ENCODE data around the gene ERC1.

ERC1 gene

GRCh38 chr12:1515428-1515827 lies 524.4 kb downstream of the ERC1 start:
- H3K4me1 ChIP-seq (ENCODE audit: control insufficient read depth, insufficient read depth, low read length) = no peaks in the 10 kb centered on the region; the same call in 1 of the 2 replicates
- no CpG with 5 or more reads among the region's 1 CpG for WGBS (ENCODE audit: insufficient coverage, insufficient read length)
- no peak overlapping the region for H3K4me3 ChIP-seq (ENCODE audit: low read length)
- no peaks in the 10 kb centered on the region for H3K27me3 ChIP-seq (ENCODE audit: control insufficient read depth, insufficient read depth, low read length)
- H3K27ac ChIP-seq (ENCODE audit: low read length) = no peak overlapping the region
- no peak for DNase-seq (ENCODE audit: low read depth, low spot score)
- H3K36me3 ChIP-seq (ENCODE audit: control insufficient read depth, insufficient read depth, low read length) = no peaks in the 10 kb centered on the region
- H3K9me3 ChIP-seq (ENCODE audit: control insufficient read depth, insufficient read depth, low read length) = no peaks in the 10 kb centered on the region

GRCh38 chr12:1517007-1517406 lies 526.0 kb downstream of the ERC1 start:
- no CpG with 5 or more reads among the region's 2 CpGs for WGBS (ENCODE audit: insufficient coverage, insufficient read length)
- no peak overlapping the region for H3K27ac ChIP-seq (ENCODE audit: low read length)
- no peaks in the 10 kb centered on the region for H3K27me3 ChIP-seq (ENCODE audit: control insufficient read depth, insufficient read depth, low read length)
- no peaks in the 10 kb centered on the region for H3K36me3 ChIP-seq (ENCODE audit: control insufficient read depth, insufficient read depth, low read length)
- H3K4me3 ChIP-seq (ENCODE audit: low read length) = no peak overlapping the region
- H3K9me3 ChIP-seq (ENCODE audit: control insufficient read depth, insufficient read depth, low read length) = no peaks in the 10 kb centered on the region
- no peaks in the 10 kb centered on the region; the same call in 1 of the 2 replicates for H3K4me1 ChIP-seq (ENCODE audit: control insufficient read depth, insufficient read depth, low read length)
- no peak for DNase-seq (ENCODE audit: low read depth, low spot score)

- Histone ChIP-seq H3K4me1 (ENCODE audit: control insufficient read depth, insufficient read depth, low read length) (no peaks in the 10 kb centered on the region; the same call in 1 of the 2 replicates), H3K9me3 (ENCODE audit: control insufficient read depth, insufficient read depth, low read length) (no peaks in the 10 kb centered on the region), H3K36me3 (ENCODE audit: control insufficient read depth, insufficient read depth, low read length) (no peaks in the 10 kb centered on the region), H3K4me3 (ENCODE audit: low read length) (no peak overlapping the region), H3K27me3 (ENCODE audit: control insufficient read depth, insufficient read depth, low read length) (no peaks in the 10 kb centered on the region), H3K27ac (ENCODE audit: low read length) (no peak overlapping the region)
- DNase-seq (ENCODE audit: low read depth, low spot score) = no peak
- no CpG with 5 or more reads among the region's 8 CpGs for WGBS (ENCODE audit: insufficient coverage, insufficient read length)
These were observed 526.9 kb downstream of the ERC1 start for GRCh38 chr12:1517734-1518525.

- H3K4me3 ChIP-seq (ENCODE audit: low read length) = no peak overlapping the region
- no peaks in the 10 kb centered on the region for H3K9me3 ChIP-seq (ENCODE audit: control insufficient read depth, insufficient read depth, low read length)
- peaks cover 6% of the 10 kb centered on the region for H3K4me1 ChIP-seq (ENCODE audit: control insufficient read depth, insufficient read depth, low read length)
- no peaks in the 10 kb centered on the region for H3K36me3 ChIP-seq (ENCODE audit: control insufficient read depth, insufficient read depth, low read length)
- no peaks in the 10 kb centered on the region for H3K27me3 ChIP-seq (ENCODE audit: control insufficient read depth, insufficient read depth, low read length)
- no peak for DNase-seq (ENCODE audit: low read depth, low spot score)
- no CpG with 5 or more reads among the region's 29 CpGs for WGBS (ENCODE audit: insufficient coverage, insufficient read length)
- no peak overlapping the region for H3K27ac ChIP-seq (ENCODE audit: low read length)
These were observed 527.8 kb downstream of the ERC1 start for GRCh38 chr12:1518591-1519516.

GRCh38 chr12:1519642-1520041 lies 528.6 kb downstream of the ERC1 start:
- H3K9me3 ChIP-seq (ENCODE audit: control insufficient read depth, insufficient read depth, low read length) = no peaks in the 10 kb centered on the region
- no peak overlapping the region for H3K4me3 ChIP-seq (ENCODE audit: low read length)
- peaks cover 10% of the 10 kb centered on the region for H3K4me1 ChIP-seq (ENCODE audit: control insufficient read depth, insufficient read depth, low read length)
- no CpG with 5 or more reads among the region's 5 CpGs for WGBS (ENCODE audit: insufficient coverage, insufficient read length)
- H3K27ac ChIP-seq (ENCODE audit: low read length) = no peak overlapping the region
- DNase-seq (ENCODE audit: low read depth, low spot score) = no peak
- no peaks in the 10 kb centered on the region for H3K36me3 ChIP-seq (ENCODE audit: control insufficient read depth, insufficient read depth, low read length)
- H3K27me3 ChIP-seq (ENCODE audit: control insufficient read depth, insufficient read depth, low read length) = no peaks in the 10 kb centered on the region

GRCh38 chr12:1523046-1523445 lies 532.0 kb downstream of the ERC1 start:
- Histone ChIP-seq H3K4me3 (ENCODE audit: low read length) (no peak overlapping the region), H3K36me3 (ENCODE audit: control insufficient read depth, insufficient read depth, low read length) (no peaks in the 10 kb centered on the region), H3K27me3 (ENCODE audit: control insufficient read depth, insufficient read depth, low read length) (no peaks in the 10 kb centered on the region; the same call in 1 of the 2 replicates), H3K4me1 (ENCODE audit: control insufficient read depth, insufficient read depth, low read length) (peaks cover 10% of the 10 kb centered on the region), H3K9me3 (ENCODE audit: control insufficient read depth, insufficient read depth, low read length) (no peaks in the 10 kb centered on the region), H3K27ac (ENCODE audit: low read length) (no peak overlapping the region)
- DNase-seq (ENCODE audit: low read depth, low spot score) = no peak
- no CpG with 5 or more reads among the region's 8 CpGs for WGBS (ENCODE audit: insufficient coverage, insufficient read length)

- Histone ChIP-seq H3K4me3 (ENCODE audit: low read length) (no peak overlapping the region), H3K36me3 (ENCODE audit: control insufficient read depth, insufficient read depth, low read length) (no peaks in the 10 kb centered on the region), H3K9me3 (ENCODE audit: control insufficient read depth, insufficient read depth, low read length) (no peaks in the 10 kb centered on the region), H3K4me1 (ENCODE audit: control insufficient read depth, insufficient read depth, low read length) (peaks cover 10% of the 10 kb centered on the region), H3K27ac (ENCODE audit: low read length) (no peak overlapping the region), H3K27me3 (ENCODE audit: control insufficient read depth, insufficient read depth, low read length) (peaks cover under 1% of the 10 kb centered on the region; the same call in 1 of the 2 replicates)
- DNase-seq (ENCODE audit: low read depth, low spot score) = peak; percentile 66
- no CpG with 5 or more reads among the region's 13 CpGs for WGBS (ENCODE audit: insufficient coverage, insufficient read length)
These were observed 532.6 kb downstream of the ERC1 start for GRCh38 chr12:1523558-1524050.

GRCh38 chr12:1525858-1526257 lies 534.8 kb downstream of the ERC1 start:
- DNase-seq (ENCODE audit: low read depth, low spot score) = no peak
- H3K27ac ChIP-seq (ENCODE audit: low read length) = no peak overlapping the region
- peaks cover 13% of the 10 kb centered on the region for H3K27me3 ChIP-seq (ENCODE audit: control insufficient read depth, insufficient read depth, low read length)
- H3K4me3 ChIP-seq (ENCODE audit: low read length) = no peak overlapping the region
- no peaks in the 10 kb centered on the region for H3K36me3 ChIP-seq (ENCODE audit: control insufficient read depth, insufficient read depth, low read length)
- H3K9me3 ChIP-seq (ENCODE audit: control insufficient read depth, insufficient read depth, low read length) = no peaks in the 10 kb centered on the region
- peaks cover 10% of the 10 kb centered on the region for H3K4me1 ChIP-seq (ENCODE audit: control insufficient read depth, insufficient read depth, low read length)
- no CpG with 5 or more reads among the region's 10 CpGs for WGBS (ENCODE audit: insufficient coverage, insufficient read length)

- Histone ChIP-seq H3K9me3 (ENCODE audit: control insufficient read depth, insufficient read depth, low read length) (no peaks in the 10 kb centered on the region), H3K4me3 (ENCODE audit: low read length) (no peak overlapping the region), H3K27me3 (ENCODE audit: control insufficient read depth, insufficient read depth, low read length) (peaks cover 30% of the 10 kb centered on the region), H3K27ac (ENCODE audit: low read length) (no peak overlapping the region), H3K4me1 (ENCODE audit: control insufficient read depth, insufficient read depth, low read length) (peaks cover 10% of the 10 kb centered on the region), H3K36me3 (ENCODE audit: control insufficient read depth, insufficient read depth, low read length) (no peaks in the 10 kb centered on the region)
- no CpG with 5 or more reads among the region's 4 CpGs for WGBS (ENCODE audit: insufficient coverage, insufficient read length)
- DNase-seq (ENCODE audit: low read depth, low spot score) = no peak
These were observed 536.8 kb downstream of the ERC1 start for GRCh38 chr12:1527789-1528188.

- Histone ChIP-seq H3K27ac (ENCODE audit: low read length) (no peak overlapping the region), H3K36me3 (ENCODE audit: control insufficient read depth, insufficient read depth, low read length) (no peaks in the 10 kb centered on the region), H3K27me3 (ENCODE audit: control insufficient read depth, insufficient read depth, low read length) (peaks cover 33% of the 10 kb centered on the region), H3K4me1 (ENCODE audit: control insufficient read depth, insufficient read depth, low read length) (peaks cover 4% of the 10 kb centered on the region), H3K4me3 (ENCODE audit: low read length) (no peak overlapping the region), H3K9me3 (ENCODE audit: control insufficient read depth, insufficient read depth, low read length) (no peaks in the 10 kb centered on the region)
- no CpG with 5 or more reads among the region's 3 CpGs for WGBS (ENCODE audit: insufficient coverage, insufficient read length)
- no peak for DNase-seq (ENCODE audit: low read depth, low spot score)
These were observed 537.8 kb downstream of the ERC1 start for GRCh38 chr12:1528791-1529190.

Data from iPS DF 6.9 (cell line).